GM04503 (cell line): ENCODE data around the gene RGS2.

Experiments
- DNase-seq: peaks from one replicate; pipeline ENCODE4 v3.0.0-alpha.2; 2012; ENCODE audit warnings: low read depth

The RGS2 gene

GRCh38 chr1:192830595-192831246 is 21.9 kb downstream of the RGS2 start:
- no peak for DNase-seq

GRCh38 chr1:192831706-192832355 is 23.0 kb downstream of the RGS2 start:
- DNase-seq: peak; percentile 33

DNA sequence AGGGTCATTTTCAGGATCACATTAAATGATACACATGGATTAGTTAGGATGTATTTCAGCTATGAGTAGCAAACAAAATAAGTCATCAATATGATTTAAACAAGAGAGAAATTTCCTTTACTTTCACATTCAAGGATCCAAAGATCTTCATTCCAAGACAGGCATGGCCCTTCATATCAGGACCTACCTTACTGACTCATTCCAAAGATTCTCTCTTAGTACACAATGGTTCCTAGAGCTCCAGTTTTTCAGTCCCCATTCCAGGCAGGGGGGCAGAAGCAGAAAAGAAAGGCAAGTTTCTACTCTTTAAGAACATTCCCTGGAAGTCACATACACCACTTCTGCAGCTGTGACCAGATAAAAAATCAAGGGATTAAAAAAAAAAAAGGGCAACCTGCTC is 23.7 kb downstream of the RGS2 start:
- no peak for DNase-seq

DNA sequence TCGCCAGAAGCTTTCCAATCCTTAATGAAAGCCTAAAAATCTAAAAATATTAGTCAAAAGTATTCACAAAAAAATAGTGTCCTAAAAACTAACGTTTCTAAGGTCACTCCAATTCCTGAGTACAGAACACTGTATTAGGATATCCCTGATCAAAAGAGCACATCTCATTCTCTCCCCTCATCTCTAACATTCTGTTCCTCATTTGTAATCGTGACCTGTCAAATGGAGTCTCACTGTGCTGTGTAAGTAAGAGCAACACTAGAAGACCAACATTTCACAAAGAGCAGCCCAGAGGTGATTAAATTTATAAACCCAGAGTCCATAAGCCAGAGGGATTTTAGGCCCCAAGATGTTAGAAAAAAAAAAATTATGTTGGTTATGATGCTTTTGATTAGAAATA is 26.3 kb downstream of the RGS2 start:
- no peak for DNase-seq

DNA sequence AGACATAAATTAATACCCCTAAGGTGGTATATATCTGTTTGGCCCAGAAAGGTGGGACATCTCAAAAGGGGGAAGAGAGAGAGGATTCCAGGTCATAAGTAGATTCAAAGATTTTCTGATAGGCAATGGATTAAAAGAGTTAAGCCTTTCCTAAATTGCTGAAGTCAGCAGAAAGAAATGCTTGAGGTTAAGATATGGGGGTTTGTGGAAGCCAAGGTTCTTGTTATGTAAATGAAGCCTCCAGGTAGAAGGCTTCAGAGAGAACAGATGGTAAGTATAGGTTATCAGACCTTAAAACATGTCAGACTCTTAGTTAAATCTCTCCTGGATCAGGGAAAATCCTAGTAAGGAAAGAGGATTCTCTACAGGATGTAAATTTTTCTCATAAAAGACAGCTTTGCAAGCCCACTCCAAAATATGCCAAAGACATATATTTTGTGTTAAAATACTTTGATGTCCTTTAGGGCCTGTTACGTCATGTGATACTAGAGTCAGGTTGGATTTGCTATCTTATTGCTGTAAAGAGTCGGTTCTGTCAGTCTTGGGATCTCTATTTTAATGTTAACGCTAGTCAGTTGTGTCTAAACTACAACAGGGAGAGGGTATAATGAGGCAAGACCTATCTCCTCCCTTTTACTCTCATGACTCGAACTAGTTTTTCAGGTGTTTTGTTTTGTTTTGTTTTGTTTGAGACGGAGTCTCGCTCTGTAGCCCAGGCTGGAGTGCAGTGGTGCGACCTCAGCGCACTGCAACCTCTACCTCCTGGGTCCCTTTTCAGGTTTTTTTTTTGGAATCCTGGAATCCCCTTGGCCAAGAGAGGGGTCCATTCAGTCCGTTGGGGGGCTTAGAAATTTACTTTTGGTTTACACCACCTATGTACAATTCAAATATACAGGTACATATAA is 30.6 kb downstream of the RGS2 start:
- DNase-seq: no peak

DNA sequence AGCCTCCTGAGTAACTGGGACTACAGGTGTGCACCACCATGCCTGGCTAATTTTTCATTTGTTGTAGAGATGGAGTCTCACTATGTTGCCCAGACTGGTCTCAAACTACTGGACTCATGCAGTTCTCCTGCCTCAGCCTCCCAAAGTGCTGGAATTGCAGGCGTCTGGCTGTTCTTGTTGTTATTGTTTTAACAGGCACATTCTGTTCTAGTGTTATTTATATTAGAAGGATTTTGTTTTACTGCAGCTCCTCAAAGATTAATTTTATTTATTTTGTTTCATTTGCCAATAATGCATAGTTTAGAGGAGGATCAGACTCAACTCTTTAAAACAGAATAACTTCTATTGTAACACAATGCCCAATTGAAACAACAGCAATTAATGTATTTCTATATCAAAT is 35.5 kb downstream of the RGS2 start:
- no peak for DNase-seq

- DNase-seq: no peak
Measured at GRCh38 chr1:192846950-192847349, 38.1 kb downstream of the RGS2 start.

- DNase-seq: no peak
Measured at GRCh38 chr1:192849011-192849410, 40.2 kb downstream of the RGS2 start.

DNA sequence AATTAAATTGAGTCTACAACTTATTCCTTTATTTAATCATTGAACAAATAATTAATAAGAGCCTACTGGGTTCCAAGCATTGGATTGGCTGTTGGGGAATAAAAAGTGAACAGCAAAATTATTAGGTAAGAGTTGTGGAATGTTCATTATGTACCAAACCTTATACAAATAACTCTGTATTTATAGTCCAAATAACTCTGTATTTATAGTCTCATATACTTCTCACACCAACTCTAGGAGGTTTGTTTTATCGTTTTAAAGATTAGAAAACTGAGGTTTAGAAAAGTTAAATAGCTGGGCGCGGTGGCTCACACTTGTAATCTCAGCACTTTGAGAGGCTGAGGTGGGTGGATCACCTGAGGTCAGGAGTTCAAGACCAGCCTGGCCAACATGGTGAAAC is 40.6 kb downstream of the RGS2 start:
- no peak for DNase-seq

DNA sequence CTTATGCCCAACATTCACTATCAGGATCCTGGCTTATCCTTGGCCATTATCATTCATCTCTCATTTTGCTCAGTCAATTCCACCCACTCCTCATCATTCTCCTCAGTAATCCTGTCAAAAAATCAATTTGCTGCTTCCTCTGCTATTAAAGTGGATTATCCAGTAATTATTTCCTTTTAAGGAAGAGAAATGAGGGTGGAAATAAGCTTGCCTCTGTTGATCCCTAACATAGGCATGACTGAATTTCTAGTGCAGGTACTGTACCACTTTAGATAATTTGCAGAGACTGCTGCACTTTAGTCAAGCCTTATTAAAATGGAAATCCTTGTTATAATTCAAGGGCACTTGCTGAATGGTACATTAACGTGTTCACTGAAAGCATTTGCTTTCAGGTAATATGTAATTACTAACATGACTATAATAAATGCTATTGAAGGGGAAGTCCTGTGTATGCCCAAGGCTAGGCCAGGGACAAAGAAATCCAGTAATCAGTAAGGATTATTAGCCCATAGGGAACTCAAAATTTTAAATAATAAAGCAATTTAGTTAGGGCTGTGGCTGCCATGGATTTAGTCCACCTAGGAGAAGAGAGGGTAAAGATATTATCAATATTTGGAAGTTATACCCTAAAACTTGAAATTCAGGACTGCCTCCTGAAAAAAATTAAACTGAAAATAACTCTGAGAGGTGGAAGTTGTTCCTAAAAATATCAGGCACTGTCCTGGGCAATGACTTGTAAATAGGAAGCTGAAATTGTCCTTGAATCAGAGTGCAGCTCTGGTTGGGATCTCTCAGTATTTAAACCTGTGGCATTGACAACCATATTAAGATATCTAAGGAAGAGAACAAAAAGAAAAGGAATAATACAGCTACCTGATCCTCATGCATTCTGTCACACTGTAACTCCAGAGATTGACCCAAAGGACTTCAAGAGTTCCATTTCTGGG is 43.4 kb downstream of the RGS2 start:
- DNase-seq: no peak

DNA sequence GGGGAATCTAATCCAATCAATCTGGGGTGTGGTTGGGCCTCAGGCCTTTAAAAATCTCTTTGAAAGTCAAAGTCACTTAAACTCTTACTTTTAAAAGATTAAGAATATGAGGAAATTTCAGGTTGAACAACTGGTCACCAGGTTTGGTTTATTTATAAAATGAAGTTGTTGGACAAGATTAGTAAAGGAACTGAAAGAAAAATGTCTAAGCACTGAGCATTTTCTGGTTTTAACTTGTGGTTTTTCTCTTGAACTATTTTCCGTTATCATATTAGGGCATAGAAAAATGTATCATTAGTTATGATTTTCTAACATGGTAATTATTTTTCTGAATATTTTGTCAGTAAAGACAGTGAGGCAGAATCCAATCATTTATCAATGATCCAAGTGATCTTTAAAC is 49.6 kb downstream of the RGS2 start:
- no peak for DNase-seq

- DNase-seq: no peak
Measured at GRCh38 chr1:192859808-192860207, 51.0 kb downstream of the RGS2 start.

DNA sequence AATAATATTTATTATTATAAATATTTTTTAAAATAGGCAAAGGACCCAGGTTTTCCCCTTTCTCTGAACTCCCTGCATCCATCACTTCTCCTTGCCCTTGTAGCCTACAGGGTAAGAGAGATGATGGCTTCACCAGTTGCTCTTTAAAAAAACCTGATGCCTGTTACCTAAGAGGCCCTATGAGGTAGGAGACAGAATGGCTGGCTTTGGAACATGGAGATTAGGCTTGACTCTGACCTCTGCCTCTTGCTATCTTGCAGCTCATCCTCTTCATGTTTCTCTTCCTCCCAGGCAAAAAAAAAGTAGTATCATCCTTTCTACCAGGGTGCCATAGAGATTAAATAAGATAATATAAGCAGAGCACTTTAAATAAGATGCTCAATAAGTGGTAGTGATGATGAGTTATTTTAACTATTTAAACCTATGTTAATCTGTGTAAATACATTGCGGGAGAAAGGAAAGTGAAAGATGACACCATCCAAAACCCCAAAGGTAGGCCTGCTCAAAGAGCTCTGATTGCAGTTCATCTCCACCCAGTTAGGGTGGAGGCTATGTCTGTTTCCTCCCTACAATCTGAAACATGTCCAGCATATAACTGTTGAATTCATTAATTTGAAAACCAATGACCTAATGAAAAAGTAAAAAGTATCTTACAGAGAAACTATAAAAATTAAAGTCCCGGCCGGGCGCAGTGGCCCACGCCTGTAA is 51.8 kb downstream of the RGS2 start:
- no peak for DNase-seq

DNA sequence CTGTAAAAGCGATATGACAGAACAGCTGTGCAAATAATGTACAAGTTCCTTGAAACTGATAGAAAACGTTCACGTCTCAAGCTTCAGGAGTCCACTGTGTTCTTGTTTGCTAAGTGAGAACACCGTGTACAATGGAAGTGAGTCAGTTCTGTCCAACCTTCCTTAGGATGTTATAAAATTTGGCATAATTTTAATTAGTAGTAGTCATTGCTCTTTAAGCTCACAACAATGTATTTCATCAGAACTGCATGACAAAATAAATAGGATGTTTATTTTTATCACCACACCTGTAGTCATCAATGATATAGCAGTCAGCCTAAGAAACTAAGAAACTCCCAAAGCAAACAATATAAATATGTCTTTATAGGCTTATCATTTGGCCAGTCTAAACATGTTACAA is 53.0 kb downstream of the RGS2 start:
- DNase-seq: no peak
